NCI-H128 (cell line): Measurements from ENCODE around the gene SEMA3C.

Experiments
- DNase-seq: peaks from one replicate; lab custom pipeline; 2025; ENCODE audit not compliant: unreplicated experiment; lab: John Stamatoyannopoulos, UW

Gene SEMA3C

DNA sequence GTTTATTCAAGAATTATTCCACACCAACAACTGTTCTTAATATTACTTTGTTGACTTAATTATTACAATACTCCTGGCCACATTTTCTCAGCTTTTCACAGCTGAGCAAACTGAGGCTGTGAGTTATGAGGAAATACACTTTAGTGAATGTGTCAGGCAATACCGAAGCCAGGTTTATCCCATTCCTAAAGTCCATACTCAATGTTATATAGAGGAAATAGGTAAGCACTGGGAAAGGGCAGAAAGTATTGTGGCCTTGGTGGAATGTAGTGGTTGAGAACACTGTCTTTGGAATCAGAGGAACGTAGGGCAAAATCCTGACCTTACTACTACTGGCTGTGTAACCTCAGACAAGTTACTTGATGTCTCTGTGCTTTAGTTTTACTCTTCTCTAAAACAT, 169.6 kb downstream of the SEMA3C start:
- no peak for DNase-seq

DNA sequence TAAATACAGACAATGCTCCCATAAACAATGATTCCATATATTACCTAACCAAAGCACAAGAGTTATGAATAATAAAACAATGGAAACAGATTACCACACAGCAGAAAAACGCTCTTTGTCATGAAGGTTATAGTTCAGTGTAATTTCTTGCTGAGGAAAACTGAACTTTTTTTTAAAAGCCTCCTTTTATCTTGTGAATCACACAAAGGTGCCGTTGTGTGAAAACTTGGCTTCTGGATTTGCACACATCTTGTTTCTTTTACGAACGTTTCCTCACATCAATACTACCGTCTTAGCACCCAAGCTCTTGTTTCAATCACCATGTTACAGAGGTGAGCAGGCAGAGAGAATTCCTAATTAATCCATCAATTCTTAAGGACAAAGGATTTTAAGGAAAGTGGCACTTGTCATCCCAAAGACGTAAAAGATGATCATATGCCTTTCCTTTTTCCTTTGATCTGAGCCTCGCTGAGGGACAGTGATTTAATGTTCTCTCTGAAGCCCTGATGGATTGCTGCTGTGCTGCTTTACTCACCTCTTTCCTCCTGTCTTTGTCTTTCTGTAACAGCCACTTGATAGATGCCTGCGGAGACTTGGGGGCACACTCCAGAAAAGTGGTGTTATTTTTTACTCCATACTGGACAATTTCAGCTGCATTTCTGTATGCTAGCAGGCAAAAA, 170.3 kb downstream of the SEMA3C start:
- DNase-seq: no peak

DNA sequence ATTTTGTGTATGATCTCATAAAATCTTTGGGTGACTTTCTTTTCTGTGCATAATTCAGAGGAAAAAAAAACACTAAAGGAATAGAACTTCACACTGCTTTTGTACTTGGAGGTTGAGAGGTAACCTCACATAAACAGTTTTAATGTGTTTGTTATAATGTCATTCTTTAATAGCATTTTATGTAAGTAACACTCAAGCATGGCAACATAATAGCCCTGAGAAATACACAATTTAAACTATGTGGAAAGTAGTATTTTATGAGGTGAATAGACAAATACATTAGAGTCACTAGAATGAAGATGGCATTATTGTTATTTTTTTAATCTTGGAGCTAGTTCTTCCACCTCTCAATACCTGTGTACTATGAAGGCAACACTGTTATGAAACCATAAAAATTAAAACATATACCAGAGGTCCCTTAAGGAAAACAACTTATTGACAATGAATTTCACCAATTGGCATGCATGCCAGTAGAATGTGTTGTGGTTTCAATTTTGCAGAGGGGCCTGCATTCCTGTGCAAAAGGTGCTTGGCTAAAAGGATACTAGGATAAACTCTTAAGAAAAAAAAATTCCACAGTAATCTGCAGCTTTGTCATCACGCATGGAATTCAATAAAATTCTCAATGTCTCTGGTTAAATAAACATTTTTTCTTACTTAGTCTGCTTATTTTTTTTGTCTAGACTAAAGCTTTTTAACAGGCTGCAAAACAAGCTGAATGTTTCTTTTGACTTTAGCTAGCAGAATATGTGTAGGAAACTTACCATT, 177.9 kb downstream of the SEMA3C start:
- DNase-seq: no peak

DNA sequence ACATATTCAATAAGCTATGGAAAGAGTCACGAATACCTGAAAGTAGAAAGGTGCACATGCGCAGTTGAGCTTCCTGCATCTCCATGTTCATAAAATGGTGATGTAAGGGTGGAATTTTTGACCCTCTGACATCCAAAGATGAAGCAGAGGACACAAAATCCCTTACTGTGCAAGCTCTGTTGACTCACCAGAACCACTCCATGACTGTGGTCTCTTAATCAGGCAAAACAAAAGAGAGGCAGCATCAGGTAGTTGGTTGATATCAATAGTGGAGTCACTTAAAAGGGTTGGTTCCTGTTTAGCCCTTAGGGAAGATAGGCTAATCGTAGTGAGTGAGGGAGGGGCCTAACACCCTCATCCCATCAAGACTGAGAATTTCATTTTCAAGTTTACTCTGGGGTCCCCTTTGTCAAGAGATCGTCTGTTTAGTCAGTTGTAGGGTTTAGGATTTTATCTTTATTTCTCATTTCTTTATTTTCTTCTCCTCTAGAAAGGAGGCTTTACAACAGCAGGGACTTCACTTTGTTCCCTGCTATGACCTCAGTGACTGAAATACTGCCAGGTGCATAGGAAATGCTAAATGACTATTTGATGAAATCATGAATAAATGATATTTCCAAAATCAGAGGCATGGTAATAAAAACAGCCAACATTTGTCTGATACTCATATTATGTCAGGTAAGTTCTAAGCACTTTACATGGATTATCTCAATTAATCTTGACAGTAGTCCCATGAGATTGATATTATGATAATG, 182.3 kb downstream of the SEMA3C start:
- no peak for DNase-seq

DNA sequence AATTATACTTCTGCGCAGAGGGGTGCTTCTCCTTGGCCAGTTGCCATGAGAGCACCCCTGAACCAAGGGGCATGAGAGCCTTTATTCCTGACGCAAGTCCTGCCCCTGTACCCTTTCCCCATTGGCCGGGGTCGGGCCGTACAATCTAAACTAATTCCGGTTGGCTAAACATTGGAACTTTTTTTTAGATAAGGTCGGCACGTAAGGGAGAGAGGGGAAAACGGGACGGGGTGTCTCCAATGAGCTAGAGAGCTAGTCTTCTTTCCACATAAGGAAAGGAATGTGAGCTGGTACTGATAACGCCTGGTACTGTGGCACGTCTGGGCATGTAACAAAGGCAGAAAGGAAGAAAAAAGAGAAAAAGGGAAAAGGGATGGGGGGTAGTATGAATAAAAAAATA, 183.5 kb downstream of the SEMA3C start:
- no peak for DNase-seq

DNA sequence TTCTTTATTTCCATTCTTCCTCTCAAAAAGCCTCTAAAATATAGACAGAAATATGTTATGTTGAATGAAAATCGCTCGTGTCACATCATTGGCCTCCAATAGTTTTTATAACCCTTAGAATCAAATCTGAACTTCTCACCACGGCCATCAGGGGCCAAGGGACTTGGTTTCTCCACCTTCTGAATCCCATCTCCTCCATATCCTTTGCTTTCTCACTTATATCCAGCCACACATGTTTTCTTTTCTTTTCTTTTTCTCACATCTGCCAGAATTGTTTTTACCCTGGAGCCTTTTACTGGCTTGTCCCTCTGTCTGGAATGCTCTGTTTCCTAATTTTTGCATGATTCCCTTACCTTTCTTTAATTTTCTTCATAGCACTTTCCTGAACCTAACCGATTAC, 184.8 kb downstream of the SEMA3C start:
- DNase-seq: no peak

DNA sequence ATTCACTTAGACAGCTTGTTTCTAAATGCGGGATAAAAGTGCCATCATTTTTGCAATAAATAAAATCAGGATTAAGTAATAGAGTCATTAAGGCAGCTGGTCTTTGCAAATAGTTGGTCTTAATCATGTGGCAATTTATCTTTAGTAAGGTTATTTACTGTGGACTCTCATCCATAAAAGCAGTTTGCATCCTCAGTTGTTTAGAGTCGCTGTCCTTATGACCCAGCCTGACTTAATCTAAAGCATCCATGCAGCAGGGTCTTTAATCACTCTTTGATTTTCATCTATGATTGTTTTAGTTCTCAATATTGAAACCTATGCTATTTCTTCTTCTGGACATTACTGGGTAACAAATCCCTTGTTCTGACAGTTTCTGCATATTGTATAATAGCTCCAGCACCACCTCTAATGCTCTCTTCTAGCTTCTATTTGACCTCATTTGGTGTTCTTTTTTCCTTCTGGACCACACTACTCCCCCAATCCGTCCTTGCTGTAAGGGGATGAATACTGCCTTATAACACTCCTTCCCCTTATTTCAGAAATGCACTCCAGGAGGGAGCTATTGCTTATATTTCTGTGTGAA, 185.4 kb downstream of the SEMA3C start:
- no peak for DNase-seq

DNA sequence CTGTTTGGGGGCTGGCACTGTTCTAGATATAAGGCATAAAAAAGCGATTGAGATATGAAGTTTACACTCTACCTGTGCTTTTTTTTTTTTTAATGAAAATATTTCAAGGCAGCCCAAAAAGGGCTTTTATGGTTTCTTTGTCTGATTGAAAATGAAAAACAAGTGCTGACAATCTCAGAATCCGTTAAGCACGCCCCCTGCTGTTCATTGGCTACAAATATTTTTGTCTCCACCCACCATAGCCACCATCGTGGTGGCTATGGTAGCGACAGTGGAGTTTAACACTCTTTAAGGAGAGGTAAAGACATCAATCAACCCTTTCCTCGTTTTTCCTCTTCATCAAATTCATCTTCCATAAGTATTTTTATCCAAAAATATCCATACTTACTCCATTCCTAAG, 186.2 kb downstream of the SEMA3C start:
- DNase-seq: no peak

DNA sequence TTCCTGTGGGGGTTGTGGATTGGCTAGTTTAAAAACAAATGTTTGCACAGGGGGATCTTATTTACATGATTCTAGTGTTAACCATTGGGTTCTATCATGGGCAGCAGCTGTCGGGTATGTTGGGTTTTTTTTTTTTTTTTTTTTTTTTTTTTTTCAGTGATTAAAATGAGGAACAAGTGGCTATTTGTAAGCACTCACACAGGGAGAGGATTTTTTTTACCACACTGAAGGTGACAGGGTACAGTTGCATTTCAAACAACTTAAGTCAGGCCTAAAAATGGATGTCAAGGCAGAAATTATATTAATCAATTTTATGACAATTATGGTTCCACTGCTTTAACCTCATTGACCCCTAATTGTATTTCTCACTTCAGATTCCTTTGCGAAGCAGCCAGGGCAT, 187.6 kb downstream of the SEMA3C start:
- no peak for DNase-seq

DNA sequence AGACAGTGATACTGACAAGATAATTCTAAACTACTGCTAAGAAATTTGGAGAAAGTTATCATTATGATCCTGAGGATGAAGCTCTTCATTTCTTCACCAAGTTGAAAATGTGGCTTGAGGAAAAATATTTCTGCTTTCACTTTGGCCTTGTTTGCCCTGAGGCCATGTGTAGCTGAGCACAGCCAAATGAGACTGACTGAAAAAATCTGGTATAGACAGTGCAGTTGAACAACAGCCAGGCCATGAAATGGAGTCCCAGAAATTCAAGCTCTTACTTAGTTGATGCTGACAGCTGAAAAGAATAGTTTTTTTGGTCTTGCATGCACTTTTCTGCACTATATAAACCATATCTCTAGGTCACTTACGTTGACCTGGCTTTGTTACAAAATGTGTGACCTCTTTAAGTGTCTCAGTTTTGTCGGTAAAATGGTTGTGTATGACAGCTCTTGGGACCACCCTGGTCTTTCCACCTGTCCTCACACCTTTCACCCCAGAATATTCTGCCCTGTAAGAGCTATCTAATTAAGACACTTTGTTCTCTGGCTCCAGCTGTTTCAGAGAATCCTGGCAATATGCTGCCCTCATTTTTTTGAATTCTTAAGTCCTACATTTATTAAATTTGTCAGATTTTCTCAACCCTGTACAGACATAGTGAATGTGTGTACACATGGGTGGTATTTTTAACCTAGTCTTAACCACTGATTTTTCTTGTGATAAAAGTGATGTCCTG, 189.1 kb downstream of the SEMA3C start:
- DNase-seq: no peak

DNA sequence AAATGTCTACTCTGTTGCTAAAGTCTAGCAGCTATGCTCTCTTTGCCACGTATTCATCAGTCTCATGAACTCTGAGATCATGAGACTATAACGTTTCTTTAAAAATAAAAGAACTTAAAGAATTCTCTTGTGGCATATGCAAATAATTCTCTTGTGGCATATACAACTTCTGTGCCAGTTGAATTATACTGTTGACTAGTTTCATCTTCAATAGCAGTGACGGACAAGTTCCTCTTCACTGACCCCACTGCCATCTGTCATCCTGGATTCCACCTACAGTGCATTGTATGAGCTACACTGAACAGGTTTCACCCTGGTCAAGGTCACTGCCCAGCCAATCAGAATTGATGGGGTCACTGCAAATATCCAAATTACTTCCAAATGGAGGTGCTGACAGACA, 192.2 kb downstream of the SEMA3C start:
- DNase-seq: no peak

DNA sequence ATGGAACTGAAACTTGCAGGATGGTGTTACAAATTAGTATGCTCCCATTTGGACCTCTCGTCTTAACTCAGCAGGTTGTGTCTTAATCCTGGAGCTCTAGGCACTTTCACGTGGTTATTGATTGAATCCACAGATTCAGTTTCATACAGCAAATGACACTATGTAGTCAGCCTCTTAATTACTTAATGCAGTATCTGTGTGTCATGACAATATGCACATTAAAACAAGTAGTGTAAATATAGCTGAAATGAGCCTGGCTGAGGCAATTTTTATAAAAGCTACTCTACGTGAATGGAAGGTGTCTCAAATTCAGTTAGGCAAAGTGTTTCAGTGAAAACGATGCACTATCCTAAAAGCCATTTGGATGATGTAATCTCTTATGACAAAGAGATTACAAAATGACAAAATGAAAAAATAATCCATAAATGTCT, 193.7 kb downstream of the SEMA3C start:
- no peak for DNase-seq

DNA sequence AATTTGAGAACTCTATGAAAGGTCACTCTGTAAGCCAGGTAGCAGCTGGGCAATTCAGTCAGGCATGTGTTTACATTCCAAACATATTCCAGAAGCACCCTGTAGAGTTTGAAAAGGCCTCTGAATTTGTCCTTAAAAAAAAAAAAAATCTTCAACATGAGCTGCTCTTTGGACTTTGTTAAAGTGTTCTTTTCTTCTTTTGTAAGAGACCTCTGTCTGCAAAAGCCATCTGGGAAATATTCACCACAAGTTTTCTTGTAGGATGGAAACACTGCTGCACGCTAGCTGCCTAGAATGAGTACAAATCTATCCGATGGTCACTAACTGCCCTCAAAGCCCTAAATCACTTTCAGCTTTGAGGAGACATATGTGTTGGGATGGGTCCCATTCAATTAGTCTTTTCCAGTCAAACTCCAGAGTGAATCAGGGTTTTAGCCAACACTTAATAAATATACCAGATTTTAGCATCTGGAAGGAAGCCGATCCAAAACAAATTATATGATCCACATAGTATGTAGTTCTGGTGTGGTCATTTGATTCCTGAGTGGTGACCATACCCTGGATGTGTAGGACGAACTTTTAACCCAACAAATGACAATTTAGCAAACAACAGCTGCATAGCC, 194.5 kb downstream of the SEMA3C start:
- no peak for DNase-seq

DNA sequence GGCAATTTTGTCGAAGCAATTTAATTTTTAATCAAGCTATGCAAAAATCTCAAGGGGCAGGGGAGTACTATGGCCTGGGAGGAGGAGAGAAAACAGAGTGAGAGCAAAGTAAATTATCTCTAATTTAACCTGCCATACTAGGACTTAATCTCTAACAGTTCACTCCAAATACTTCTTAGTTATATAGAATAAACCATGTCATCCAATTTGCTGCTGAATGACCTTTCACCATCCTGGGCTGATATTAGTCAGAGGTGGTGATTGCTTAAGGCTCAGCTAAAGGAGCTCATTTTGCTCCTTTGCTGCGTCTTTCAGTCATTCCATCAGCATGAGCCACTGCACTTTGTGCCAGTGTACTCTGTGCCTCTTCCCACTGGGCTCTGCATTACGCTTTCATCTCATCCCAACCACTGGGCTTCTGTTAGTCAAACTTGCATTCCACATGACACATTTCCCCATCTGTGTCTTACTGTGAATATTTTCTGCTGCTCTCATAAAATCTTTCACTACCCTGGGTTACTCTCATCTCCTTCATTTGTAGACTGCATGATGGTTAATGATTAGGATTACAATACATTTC, 196.1 kb downstream of the SEMA3C start:
- DNase-seq: no peak

DNA sequence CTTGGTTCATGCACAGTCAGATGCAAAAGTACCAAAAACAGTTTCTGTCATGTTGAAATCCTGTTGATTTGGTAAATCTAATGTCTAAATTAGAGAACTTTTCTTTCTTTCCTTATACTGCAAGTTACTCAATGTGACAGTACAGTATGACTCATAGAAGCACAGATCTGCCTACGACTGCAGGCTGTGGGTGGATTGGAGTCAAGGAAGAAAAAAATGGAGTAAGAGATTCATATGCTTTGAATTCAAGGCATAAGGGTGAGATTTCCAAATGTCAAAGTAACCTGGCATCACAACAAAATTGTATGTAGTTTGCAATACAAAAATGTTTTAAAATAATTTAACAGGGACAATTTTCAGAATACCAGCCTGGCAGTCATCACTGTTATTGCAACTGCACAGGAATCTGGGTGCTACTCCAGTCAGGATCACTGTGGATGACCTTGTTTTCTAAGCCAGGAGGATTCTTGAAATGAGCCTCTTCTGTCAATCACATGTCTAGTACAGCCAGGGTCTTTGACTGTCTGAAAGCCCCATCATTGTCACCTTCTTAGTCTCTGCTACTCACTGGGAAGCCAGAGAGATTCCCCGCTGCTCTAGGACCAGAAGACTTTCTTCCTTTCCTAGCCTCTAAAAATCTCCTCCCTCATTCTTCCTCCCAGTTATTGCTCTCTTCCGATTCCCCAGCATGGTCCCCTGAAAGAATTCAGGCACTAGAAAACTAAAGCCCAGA, 196.8 kb downstream of the SEMA3C start:
- DNase-seq: no peak

DNA sequence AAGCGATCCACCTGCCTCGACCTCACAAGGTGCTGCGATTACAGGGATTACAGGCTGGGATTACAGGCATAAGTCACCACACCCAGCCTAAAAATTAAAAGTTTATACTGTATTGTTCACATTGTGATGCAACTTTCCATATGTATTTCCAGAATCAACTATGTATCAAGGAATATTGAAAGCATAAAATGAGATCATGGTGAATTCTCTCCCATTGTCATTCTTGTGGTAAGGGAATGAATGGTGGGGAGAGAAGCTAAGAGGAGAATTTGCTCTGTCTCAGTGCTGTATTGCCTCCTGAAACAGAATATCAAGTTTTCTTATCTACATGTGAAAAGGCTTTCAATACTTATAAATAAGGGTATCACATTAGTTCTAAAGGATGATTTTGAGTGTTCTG, 198.7 kb downstream of the SEMA3C start:
- no peak for DNase-seq

DNA sequence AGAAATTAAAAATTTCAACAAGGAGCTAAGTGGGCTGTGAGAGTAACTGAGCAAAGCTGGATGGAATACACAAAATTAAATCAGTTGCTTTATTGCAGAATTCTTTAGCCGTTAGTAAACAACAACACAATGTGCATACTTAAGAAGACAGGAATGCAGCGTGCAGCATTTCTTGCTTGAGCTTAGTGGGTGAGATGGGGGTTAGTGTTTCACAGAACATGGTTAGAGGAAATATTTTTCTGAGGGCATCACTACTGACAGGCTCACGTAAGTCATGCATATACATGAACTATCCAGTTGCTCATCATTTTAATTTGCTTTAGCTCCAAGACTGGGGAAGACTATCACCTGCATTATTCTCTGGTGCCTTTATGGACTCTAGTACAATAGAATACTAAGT, 199.6 kb downstream of the SEMA3C start:
- no peak for DNase-seq

DNA sequence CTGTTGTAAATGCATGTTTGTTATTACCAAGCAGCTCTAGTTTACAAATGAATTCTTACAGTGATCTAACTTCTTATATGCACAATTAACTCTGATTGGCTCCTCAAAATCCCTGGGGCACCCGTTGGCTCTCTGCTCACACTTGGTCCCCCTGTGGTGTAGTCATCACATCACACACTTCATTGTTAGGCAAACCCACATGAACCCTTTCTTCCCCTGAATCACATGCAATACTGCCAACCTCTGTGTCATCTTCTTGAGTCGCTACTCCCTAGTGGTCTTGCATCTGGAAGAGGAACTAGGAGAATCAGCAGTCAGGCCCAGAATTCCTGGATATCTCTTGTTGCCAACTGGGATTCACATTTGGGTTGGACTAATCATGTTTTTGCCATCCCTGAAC, 207.3 kb downstream of the SEMA3C start:
- no peak for DNase-seq

DNA sequence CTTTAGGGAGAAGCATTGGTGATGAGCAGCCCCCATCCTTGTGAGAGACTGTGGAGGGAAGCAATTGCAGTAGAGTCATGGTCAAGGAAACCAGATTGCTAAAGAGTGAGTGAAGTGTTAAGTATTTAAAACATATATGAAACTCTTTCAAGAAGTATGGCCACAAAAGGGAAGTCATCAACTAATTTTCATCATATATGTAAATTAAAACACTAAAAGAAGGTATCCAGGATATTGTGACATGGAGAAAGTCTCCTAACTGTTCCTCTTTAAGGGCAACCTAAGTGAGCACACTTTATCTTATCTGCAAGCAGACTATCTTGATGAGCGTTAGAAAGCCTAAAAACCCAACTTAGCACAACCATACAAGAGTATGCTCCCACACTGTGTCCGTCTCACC, 210.7 kb downstream of the SEMA3C start:
- no peak for DNase-seq

DNA sequence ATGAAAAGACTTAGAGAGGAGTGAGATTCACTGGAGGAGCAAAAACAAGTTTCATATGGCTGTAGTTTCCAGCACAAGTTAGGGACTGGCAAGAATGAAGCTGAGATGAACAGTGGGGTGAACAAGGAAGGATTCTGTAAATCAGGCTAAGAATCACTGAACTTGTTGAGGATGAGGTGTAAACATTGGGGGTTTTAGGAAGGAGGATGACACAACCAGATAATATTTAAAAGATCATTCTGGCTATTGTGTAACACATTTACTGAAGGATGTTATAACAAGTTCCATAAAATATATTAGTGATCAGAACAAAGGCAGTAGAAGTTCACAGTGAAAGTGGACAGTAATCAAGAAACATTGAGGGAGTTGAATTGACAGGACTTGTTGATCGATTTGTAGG, 211.5 kb downstream of the SEMA3C start:
- no peak for DNase-seq
